Omental fat pad (tissue), 4 donors: ENCODE measurements around the gene CCDC170. TPM values are rescaled to one million over a fixed set of nuclear protein-coding genes. Genes with fewer than 3 reads are reported as not detected.

ENCODE experiments used
- ATAC-seq: fragments of 150-250 bp; one replicate; pipeline ENCODE4 v1.9.1; 2016; ENCODE audit warnings: mild to moderate bottlenecking, moderate library complexity; ENCODE audit not compliant: low FRiP score
- DNase-seq: peaks from one replicate; pipeline ENCODE4 v3.0.0-alpha.2; 2019; ENCODE audit warnings: low spot score
- total RNA-seq, 4 donors: library from RNA; depleted of rRNA; stranded (reverse); fragments of >200 nt; gene quantifications; one replicate each; pipeline ENCODE4 v1.1.0, GENCODE V29; 2016
- TF ChIP-seq, protein P1 (sequence below), 3 donors: fragments of 450-650 bp; IDR thresholded peaks; one replicate each; pipeline ENCODE4 v1.5.1; 2016 to 2017; ENCODE audit warnings: antibody characterized with exemption in 3 of 3, mild to moderate bottlenecking in 3 of 3, moderate library complexity in 2 of 3

Gene CCDC170
- total RNA-seq, 4 donors from 2014 or later = 1.3 to 4.1 (median 2.5) TPM

DNA sequence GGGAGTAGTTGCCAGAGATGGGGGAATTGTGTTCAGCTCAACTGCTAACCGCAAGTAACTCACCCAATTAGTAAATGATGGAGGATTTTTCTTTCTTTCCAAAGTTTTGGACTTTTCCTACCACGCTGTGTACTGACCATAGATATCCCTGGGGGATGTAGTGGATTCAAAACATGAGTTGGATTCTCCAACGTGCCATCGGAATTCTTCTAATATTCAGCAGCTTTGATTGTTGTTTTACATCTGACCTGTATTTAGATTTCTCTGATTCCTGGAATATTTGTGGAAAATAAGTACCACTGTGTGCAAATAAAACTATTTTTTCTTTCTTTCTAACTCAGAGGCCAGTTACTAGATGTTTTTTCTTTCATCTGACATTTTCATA is 1.1 kb downstream of the CCDC170 start:
- ATAC-seq = no peak

DNA sequence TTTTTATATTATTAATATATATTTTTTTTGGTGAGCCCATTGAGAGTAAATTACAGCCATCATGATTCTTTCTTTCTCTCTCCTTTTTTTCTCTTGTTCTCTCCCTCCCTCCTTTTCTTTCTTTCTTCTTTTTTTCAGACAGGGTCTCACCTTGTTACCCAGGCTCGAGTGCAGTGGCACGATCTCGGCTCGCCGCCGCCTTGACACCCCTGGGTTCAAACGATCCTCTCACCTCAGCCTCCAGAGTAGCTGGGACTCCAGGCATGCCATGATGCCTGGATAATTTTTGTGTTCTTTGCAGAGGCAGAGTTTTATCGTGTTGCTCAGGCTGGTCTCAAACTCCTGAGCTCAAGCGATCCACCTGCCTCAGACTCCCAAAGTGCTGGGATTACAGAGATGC is 1.6 kb downstream of the CCDC170 start:
- ATAC-seq (no peak), DNase-seq (no peak)
- TF ChIP-seq, protein P1, sequence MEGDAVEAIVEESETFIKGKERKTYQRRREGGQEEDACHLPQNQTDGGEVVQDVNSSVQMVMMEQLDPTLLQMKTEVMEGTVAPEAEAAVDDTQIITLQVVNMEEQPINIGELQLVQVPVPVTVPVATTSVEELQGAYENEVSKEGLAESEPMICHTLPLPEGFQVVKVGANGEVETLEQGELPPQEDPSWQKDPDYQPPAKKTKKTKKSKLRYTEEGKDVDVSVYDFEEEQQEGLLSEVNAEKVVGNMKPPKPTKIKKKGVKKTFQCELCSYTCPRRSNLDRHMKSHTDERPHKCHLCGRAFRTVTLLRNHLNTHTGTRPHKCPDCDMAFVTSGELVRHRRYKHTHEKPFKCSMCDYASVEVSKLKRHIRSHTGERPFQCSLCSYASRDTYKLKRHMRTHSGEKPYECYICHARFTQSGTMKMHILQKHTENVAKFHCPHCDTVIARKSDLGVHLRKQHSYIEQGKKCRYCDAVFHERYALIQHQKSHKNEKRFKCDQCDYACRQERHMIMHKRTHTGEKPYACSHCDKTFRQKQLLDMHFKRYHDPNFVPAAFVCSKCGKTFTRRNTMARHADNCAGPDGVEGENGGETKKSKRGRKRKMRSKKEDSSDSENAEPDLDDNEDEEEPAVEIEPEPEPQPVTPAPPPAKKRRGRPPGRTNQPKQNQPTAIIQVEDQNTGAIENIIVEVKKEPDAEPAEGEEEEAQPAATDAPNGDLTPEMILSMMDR (IDR thresholded peaks at IDR 0.05) = no peak

More for the DNA sequence above, 1.1 kb downstream of the CCDC170 start:
- TF ChIP-seq, protein P1 (IDR thresholded peaks at IDR 0.05) = no peak
- DNase-seq = no peak

DNA sequence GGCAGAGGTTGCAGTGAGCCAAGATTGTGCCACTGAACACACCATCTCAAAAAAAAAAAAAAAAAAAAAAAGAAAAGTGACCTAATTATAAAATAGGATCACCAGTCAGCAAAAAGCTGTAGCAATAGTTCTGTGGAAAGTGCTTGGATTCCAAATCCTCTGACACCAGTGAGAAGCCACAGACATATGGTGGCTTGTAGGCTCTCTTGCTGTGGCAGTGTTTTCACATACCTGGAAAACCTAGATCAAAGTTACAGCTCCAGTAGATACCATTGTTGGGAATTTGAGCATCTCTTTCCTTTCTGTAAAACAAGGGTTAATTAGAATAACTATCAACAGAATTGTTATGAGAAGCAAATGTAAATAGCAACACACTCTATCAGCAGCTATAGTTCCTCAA is 4.1 kb downstream of the CCDC170 start:
- TF ChIP-seq, protein P1 (IDR thresholded peaks at IDR 0.05) = no peak
- ATAC-seq (no peak), DNase-seq (no peak)

DNA sequence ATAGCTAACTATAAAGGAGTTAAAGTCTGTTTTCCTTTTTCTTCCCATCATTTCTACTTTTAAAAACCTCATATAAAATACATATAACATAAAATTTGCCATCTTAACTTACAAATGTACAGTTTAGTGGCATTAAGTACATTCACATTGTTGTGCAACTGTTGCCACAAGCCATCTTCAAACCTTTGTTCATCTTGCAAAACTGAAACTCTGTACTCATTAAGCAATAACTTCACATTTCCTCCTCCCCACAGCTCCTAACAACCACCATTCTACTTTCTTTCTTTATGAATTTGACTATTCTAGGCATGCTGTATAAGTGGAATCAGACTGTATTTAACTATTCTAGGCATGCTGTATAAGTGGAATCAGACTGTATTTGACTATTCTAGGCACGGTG is 4.5 kb downstream of the CCDC170 start:
- ATAC-seq (no peak), DNase-seq (no peak)
- TF ChIP-seq, protein P1 (IDR thresholded peaks at IDR 0.05) = no peak

DNA sequence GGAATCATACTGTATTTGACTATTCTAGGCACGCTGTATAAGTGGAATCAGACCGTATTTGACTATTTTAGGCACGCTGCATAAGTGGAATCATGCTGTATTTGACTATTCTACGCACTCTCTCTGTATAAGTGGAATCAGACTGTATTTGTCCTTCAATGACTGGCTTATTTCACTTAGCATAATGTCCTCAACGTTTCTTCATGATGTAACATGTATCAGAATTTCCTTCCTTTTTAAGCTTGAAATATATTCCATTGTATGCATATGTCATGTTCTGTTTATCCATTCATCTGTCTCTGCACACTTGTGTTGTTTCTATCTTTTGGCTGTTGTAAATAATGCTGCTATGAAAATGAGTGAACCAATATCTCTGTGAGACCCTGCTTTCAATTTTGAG is 5.7 kb downstream of the CCDC170 start:
- no peak for ATAC-seq
- TF ChIP-seq, protein P1 (IDR thresholded peaks at IDR 0.05) = no peak
- no peak for DNase-seq

DNA sequence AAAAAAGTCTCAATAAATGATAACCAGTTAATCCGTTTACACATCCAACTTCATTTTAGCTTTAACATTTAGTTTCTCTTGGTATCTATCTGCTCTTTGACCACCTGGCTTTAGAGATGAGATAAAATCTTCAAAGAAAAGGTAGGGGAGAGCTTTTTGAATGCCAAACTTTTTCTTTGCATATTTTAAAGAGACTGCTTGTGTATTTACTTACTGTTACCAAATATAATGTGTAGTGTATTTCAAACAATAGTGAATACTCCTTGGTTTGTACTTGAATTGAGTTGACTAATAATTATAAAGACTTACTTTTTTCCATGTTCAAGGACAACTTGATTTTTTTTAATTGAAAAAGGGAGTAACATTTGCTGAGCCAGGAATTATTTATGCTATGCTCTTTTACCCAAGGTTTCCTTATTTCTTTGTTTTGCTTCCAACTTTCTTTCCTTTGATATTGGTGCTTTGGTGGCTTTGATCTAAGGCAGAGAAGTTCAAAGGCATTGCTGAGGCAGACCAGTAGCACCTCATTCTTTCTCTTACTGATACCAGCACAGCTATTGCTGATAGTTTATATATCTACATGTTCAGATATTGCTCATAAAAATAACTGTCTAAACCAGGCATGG is 7.8 kb downstream of the CCDC170 start:
- DNase-seq (no peak), ATAC-seq (no peak)
- TF ChIP-seq, protein P1 (IDR thresholded peaks at IDR 0.05) = no peak

DNA sequence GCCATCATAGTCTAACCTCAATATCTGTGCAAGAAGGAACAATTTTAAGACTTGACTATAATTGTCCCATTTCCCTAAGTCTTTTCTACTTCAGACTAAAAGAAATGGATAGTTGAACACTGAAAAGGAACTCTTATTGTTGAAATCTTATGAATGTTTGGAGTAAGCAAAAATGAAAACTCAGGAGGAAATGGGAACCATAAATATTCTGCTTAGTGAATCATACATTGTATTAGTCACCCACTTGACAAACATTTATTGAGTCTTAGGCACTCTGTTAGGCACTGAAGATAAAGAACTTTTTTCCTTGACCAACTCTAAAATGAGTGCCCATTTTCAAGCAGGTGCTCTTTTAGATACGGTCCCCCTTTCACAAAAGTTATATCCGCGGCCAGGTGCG is 8.7 kb downstream of the CCDC170 start:
- ATAC-seq (no peak), DNase-seq (no peak)
- TF ChIP-seq, protein P1 (IDR thresholded peaks at IDR 0.05) = no peak
